GM18511 (cell line): Measurements from ENCODE around the gene DTD1.
A peak's percentile ranks its signal among the peaks of the same experiment; 100 is the strongest.

Experiments
- ATAC-seq: cut with Tn5 transposase; IDR thresholded peaks from one replicate; pipeline ENCODE4 v1.9.1; 2021; ENCODE audit warnings: mild to moderate bottlenecking, moderate library complexity; ENCODE audit not compliant: unreplicated experiment

DTD1 gene

GRCh38 chr20:18614244-18614643 is 26.4 kb downstream of the DTD1 start:
- ATAC-seq = no peak

- ATAC-seq = no peak
Measured at GRCh38 chr20:18615020-18615650, 27.3 kb downstream of the DTD1 start.

- ATAC-seq = no peak
Measured at GRCh38 chr20:18621004-18621403, 33.1 kb downstream of the DTD1 start.

GRCh38 chr20:18623156-18623910 is 35.5 kb downstream of the DTD1 start:
- ATAC-seq = no peak

- no peak for ATAC-seq
Measured at GRCh38 chr20:18624948-18625347, 37.1 kb downstream of the DTD1 start.

GRCh38 chr20:18625907-18626655 is 38.2 kb downstream of the DTD1 start:
- no peak for ATAC-seq

GRCh38 chr20:18628330-18628920 is 40.6 kb downstream of the DTD1 start:
- ATAC-seq = no peak

GRCh38 chr20:18632196-18632789 is 44.4 kb downstream of the DTD1 start:
- peak; percentile 90 for ATAC-seq

- ATAC-seq = no peak
Measured at GRCh38 chr20:18633411-18633810, 45.6 kb downstream of the DTD1 start.

- no peak for ATAC-seq
Measured at GRCh38 chr20:18634501-18634900, 46.6 kb downstream of the DTD1 start.

- ATAC-seq = no peak
Measured at GRCh38 chr20:18635380-18635779, 47.5 kb downstream of the DTD1 start.

GRCh38 chr20:18637224-18637623 is 49.4 kb downstream of the DTD1 start:
- ATAC-seq = no peak

- ATAC-seq = no peak
Measured at GRCh38 chr20:18638768-18639167, 50.9 kb downstream of the DTD1 start.

GRCh38 chr20:18639501-18639979 is 51.7 kb downstream of the DTD1 start:
- ATAC-seq = no peak

- ATAC-seq = no peak
Measured at GRCh38 chr20:18645196-18645745, 57.4 kb downstream of the DTD1 start.

- no peak for ATAC-seq
Measured at GRCh38 chr20:18645851-18646250, 58.0 kb downstream of the DTD1 start.

- ATAC-seq = no peak
Measured at GRCh38 chr20:18647777-18648176, 59.9 kb downstream of the DTD1 start.

- ATAC-seq = no peak
Measured at GRCh38 chr20:18650224-18650623, 62.4 kb downstream of the DTD1 start.

GRCh38 chr20:18653736-18654447 is 66.0 kb downstream of the DTD1 start:
- ATAC-seq = no peak

GRCh38 chr20:18654448-18654773 is 66.6 kb downstream of the DTD1 start:
- no peak for ATAC-seq
